Ascending aorta (tissue), 2 donors: Measurements from ENCODE around the gene SHISA9. TPM values are rescaled to one million over a fixed set of nuclear protein-coding genes. Genes with fewer than 3 reads are reported as not detected.

Source experiments
- DNase-seq, 2 donors: peaks; one replicate each; pipeline ENCODE4 v3.0.0-alpha.2; 2019; ENCODE audit warnings: low spot score in 2 of 2
- H3K27ac ChIP-seq, 2 donors: fragments of 200-600 bp; sonication (generic); one replicate each; pipeline ENCODE4 v1.5.1; 2016 to 2017; ENCODE audit warnings: mild to moderate bottlenecking in 1 of 2
- H3K27me3 ChIP-seq: fragments of 200-600 bp; sonication (generic); one replicate; pipeline ENCODE4 v1.5.1; 2017
- H3K36me3 ChIP-seq, 2 donors: fragments of 200-600 bp; sonication (generic); one replicate each; pipeline ENCODE4 v1.5.1; 2016
- H3K4me1 ChIP-seq, 2 donors: fragments of 200-600 bp; sonication (generic); one replicate each; pipeline ENCODE4 v1.5.1; 2016 to 2017; ENCODE audit warnings: mild to moderate bottlenecking in 1 of 2
- H3K4me3 ChIP-seq, 2 donors: fragments of 200-600 bp; sonication (generic); one replicate each; pipeline ENCODE4 v1.5.1; 2016 to 2017; ENCODE audit warnings: mild to moderate bottlenecking in 1 of 2
- H3K9me3 ChIP-seq, 2 donors: fragments of 200-600 bp; sonication (generic); one replicate each; pipeline ENCODE4 v1.5.1; 2016
- CTCF ChIP-seq, 3 experiments: fragments of 200-600 bp in 2 of 3; fragments of 450-650 bp in 1 of 3; sonication (generic) in 2 of 3; IDR thresholded peaks; one replicate each; pipeline ENCODE4 v1.5.1; 2016 to 2019; ENCODE audit warnings: antibody characterized with exemption in 3 of 3, mild to moderate bottlenecking in 1 of 3, moderate library complexity in 1 of 3
- intact Hi-C: fragments of 100-400 bp; cut with DNase I; formaldehyde crosslinking; loops from one replicate; pipeline ENCODE4 v1.15.1; 2023
- total RNA-seq: library from RNA; depleted of rRNA; stranded (reverse); fragments of >200 nt; gene quantifications from one replicate; pipeline ENCODE4 v1.1.0, GENCODE V29; 2016

SHISA9 gene
- total RNA-seq, 1 donor from 2014 or later = 8.9 TPM

GRCh38 chr16:13109171-13109570, 207.8 kb downstream of the SHISA9 start:
- intact Hi-C loops = no loop called here
- Histone ChIP-seq H3K4me3 (no peak overlapping the region), H3K9me3 (no peaks in the 10 kb centered on the region), H3K27ac (peak overlapping the region; percentile 74 to 83), H3K36me3 (no peaks in the 10 kb centered on the region), H3K27me3 (no peaks in the 10 kb centered on the region), H3K4me1 (peaks cover 4 to 18% of the 10 kb centered on the region in 2 donors)
- no peak for DNase-seq
- TF ChIP-seq CTCF (IDR thresholded peaks at IDR 0.05) = no peak

- Histone ChIP-seq H3K27ac (peak overlapping the region; percentile 74 to 83), H3K36me3 (no peaks in the 10 kb centered on the region), H3K27me3 (no peaks in the 10 kb centered on the region), H3K4me1 (peaks cover 4 to 18% of the 10 kb centered on the region in 2 donors), H3K9me3 (no peaks in the 10 kb centered on the region), H3K4me3 (no peak overlapping the region)
- no peak for TF ChIP-seq CTCF (IDR thresholded peaks at IDR 0.05)
- intact Hi-C loops = loop anchor here (1.0 to 10.0 kb wide), 5 partner anchors 148 to 1192 kb away; partner anchors contain the start of gene CPPED1
- DNase-seq = peak; percentile 12 to 91
Measured at GRCh38 chr16:13110124-13110796, 208.9 kb downstream of the SHISA9 start.

DNA sequence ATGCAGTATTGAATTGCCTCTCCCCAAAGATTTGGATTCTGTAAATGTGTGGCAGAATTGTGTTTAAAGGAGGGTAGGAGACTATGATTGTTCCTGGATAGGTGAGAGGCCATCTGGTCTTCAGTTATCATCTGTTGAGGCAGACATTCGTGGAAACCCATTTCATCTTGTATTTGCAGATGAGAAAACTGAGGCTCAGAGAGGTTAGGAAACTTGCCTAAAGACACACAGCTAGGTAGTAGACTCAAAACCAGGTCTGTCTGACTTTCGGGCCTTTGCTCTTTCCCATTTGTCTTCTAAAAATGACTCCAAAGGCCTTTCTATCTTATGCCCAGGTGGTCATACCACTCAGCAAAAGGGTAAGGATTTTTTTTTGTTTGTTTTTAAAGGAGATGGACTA, 210.3 kb downstream of the SHISA9 start:
- Histone ChIP-seq H3K9me3 (no peaks in the 10 kb centered on the region), H3K36me3 (no peaks in the 10 kb centered on the region), H3K4me1 (peaks cover 4 to 18% of the 10 kb centered on the region in 2 donors), H3K27ac (peak overlapping the region; percentile 74 to 83), H3K4me3 (no peak overlapping the region), H3K27me3 (no peaks in the 10 kb centered on the region)
- intact Hi-C loops = loop anchor here (5.0 to 10.0 kb wide), 4 partner anchors 149 to 1191 kb away; no protein-coding TSS in a partner anchor
- no peak for TF ChIP-seq CTCF (IDR thresholded peaks at IDR 0.05)
- no peak for DNase-seq

GRCh38 chr16:13113741-13114140, 212.3 kb downstream of the SHISA9 start:
- Histone ChIP-seq H3K27ac (peak overlapping the region in 1 of 2 donors; percentile 43), H3K36me3 (no peaks in the 10 kb centered on the region), H3K4me1 (peaks cover 4 to 18% of the 10 kb centered on the region in 2 donors), H3K4me3 (no peak overlapping the region), H3K27me3 (no peaks in the 10 kb centered on the region), H3K9me3 (no peaks in the 10 kb centered on the region)
- TF ChIP-seq CTCF (IDR thresholded peaks at IDR 0.05) = no peak
- DNase-seq = no peak
- intact Hi-C loops = loop anchor here (5.0 to 10.0 kb wide), 4 partner anchors 151 to 1189 kb away; no protein-coding TSS in a partner anchor

- Histone ChIP-seq H3K36me3 (no peaks in the 10 kb centered on the region), H3K4me1 (no peaks in the 10 kb centered on the region), H3K9me3 (no peaks in the 10 kb centered on the region), H3K27me3 (no peaks in the 10 kb centered on the region), H3K27ac (no peak overlapping the region), H3K4me3 (no peak overlapping the region)
- intact Hi-C loops = loop anchor here (10.0 kb wide), 1 partner anchor 1053 kb away; no protein-coding TSS in a partner anchor
- DNase-seq = no peak
- TF ChIP-seq CTCF (IDR thresholded peaks at IDR 0.05) = no peak
Measured at GRCh38 chr16:13118091-13118490, 216.7 kb downstream of the SHISA9 start.
